Measurements from ENCODE around the gene RASIP1.

GRCh38 chr19:48689449-48689848 lies 51.0 kb downstream of the RASIP1 start:
- no peak for TF ChIP-seq CTCF (IDR thresholded peaks at IDR 0.05)
- no peak for TF ChIP-seq POLR2A (IDR thresholded peaks at IDR 0.05)

Measured in Peyer's patch (tissue), 4 donors.